Mesendoderm (in vitro differentiated cells): ENCODE data around the gene SEPTIN14.
"Not testable (repeated sequence)": the region's sequence is repeated elsewhere in the genome, so short reads cannot be mapped to it uniquely, and the experiment has no call there.

Experiments used
- DNase-seq: peaks from one replicate; pipeline ENCODE4 v3.0.0; 2013
- H2AK5ac ChIP-seq: 2 replicates; pipeline ENCODE4 v1.6.1; 2013; ENCODE audit warnings: low read length, inconsistent platforms
- H2BK120ac ChIP-seq: 2 replicates; pipeline ENCODE4 v1.6.1; 2013; ENCODE audit warnings: low read depth, mild to moderate bottlenecking, low read length, moderate library complexity, mixed read lengths
- H2BK15ac ChIP-seq: replicated peaks from 2 replicates; pipeline ENCODE4 v1.6.1; 2013; ENCODE audit warnings: low read depth, mild to moderate bottlenecking, moderate library complexity
- H2BK5ac ChIP-seq: 2 replicates; pipeline ENCODE4 v1.6.1; 2013; ENCODE audit warnings: low read length, inconsistent platforms
- H3K18ac ChIP-seq: 2 replicates; pipeline ENCODE4 v1.6.1; 2013; ENCODE audit warnings: mild to moderate bottlenecking, low read length, mixed read lengths
- H3K23ac ChIP-seq: one replicate; pipeline ENCODE4 v1.6.1; 2013; ENCODE audit warnings: low read length
- H3K27ac ChIP-seq: 2 replicates; pipeline ENCODE4 v1.5.1; 2013; ENCODE audit warnings: low read depth, mild to moderate bottlenecking, inconsistent platforms, low read length, moderate library complexity
- H3K27me3 ChIP-seq: 2 replicates; pipeline ENCODE4 v1.6.1; 2013; ENCODE audit warnings: low read length, control low read depth, mild to moderate bottlenecking, inconsistent platforms; ENCODE audit not compliant: insufficient read depth, poor library complexity
- H3K36me3 ChIP-seq: 2 replicates; pipeline ENCODE4 v1.6.1; 2013; ENCODE audit warnings: low read length, inconsistent platforms; ENCODE audit not compliant: control insufficient read depth, insufficient read depth
- H3K4ac ChIP-seq: one replicate; pipeline ENCODE4 v1.6.1; 2013; ENCODE audit warnings: low read depth, mild to moderate bottlenecking, low read length, moderate library complexity
- H3K4me1 ChIP-seq: 2 replicates; pipeline ENCODE4 v1.6.1; 2013; ENCODE audit warnings: low read depth, low read length, inconsistent platforms; ENCODE audit not compliant: control insufficient read depth
- H3K4me2 ChIP-seq: 2 replicates; pipeline ENCODE4 v1.6.1; 2013; ENCODE audit warnings: low read length
- H3K4me3 ChIP-seq: 2 replicates; pipeline ENCODE4 v1.5.1; 2013; ENCODE audit warnings: mild to moderate bottlenecking, low read length
- H3K56ac ChIP-seq: one replicate; pipeline ENCODE4 v1.6.1; 2013; ENCODE audit warnings: low read length
- H3K79me1 ChIP-seq: 2 replicates; pipeline ENCODE4 v1.6.1; 2013; ENCODE audit warnings: low read length, inconsistent platforms
- H3K79me2 ChIP-seq: 2 replicates; pipeline ENCODE4 v1.6.1; 2013; ENCODE audit warnings: mild to moderate bottlenecking, low read length; ENCODE audit not compliant: control insufficient read depth, insufficient read depth
- H3K9ac ChIP-seq: 2 replicates; pipeline ENCODE4 v1.6.1; 2013; ENCODE audit warnings: low read length, inconsistent platforms
- H4K5ac ChIP-seq: one replicate; pipeline ENCODE4 v1.6.1; 2013; ENCODE audit warnings: low read length
- H4K8ac ChIP-seq: one replicate; pipeline ENCODE4 v1.6.1; 2013; ENCODE audit warnings: low read depth, mild to moderate bottlenecking, control low read depth, low read length, moderate library complexity
- WGBS: extraction: QIAGEN DNeasy Blood & Tissue Kit; methylation state at CpG from one replicate; pipeline ENCODE4 v1.1.7; 2013; ENCODE audit warnings: low lambda C conversion rate, missing lambda C conversion rate; ENCODE audit not compliant: insufficient coverage; ENCODE audit errors: extremely low coverage; 5-methylcytosine and 5-hydroxymethylcytosine counted together

Gene SEPTIN14

DNA sequence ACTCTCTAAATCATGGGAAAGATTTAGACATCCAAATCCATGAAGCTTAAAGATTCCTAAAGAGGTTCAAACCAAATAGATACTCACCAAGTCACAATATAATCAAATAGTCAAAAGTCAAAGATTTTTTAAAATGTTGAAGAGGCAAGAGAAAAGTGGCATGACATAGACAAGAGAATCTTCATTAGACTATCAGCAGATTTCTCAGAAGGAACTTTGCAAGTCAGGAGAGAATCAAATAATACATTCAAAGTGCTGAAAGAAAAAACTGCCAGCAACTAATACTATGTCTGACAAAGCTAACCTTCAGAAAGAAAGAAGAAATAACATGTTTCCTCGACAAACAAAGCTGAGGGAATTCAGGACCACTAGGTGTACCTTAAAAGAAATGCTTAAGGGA is 65.3 kb downstream of the SEPTIN14 start:
- not testable (repeated sequence) for H3K79me2 ChIP-seq, H3K4me3 ChIP-seq, H2BK15ac ChIP-seq, H3K4me1 ChIP-seq, H3K56ac ChIP-seq, H3K9ac ChIP-seq, H3K79me1 ChIP-seq, H3K4me2 ChIP-seq, H2AK5ac ChIP-seq, H2BK120ac ChIP-seq, H4K5ac ChIP-seq, H3K27ac ChIP-seq, H3K4ac ChIP-seq, H4K8ac ChIP-seq, H3K23ac ChIP-seq, H3K36me3 ChIP-seq, H2BK5ac ChIP-seq, DNase-seq, H3K27me3 ChIP-seq, H3K18ac ChIP-seq
- no CpG with 5 or more reads among the region's 1 CpG for WGBS

DNA sequence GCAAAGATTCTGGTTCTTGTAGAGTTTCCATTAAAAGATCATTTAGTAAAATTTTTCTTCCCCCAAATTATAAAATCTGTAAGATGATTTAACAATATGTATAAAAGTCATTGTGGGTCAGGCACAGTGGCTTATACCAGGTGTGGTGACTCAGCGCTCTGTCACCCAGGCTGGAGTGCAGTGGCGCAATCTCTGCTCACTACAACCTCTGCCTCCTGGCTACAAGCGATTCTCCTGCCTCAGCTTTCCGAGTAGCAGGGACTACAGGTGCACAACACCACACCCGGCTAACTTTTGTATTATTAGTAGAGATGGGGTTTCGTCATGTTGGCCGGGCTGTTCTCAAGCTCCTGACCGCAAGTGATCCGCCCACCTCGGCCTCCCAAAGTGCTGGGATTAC is 68.0 kb downstream of the SEPTIN14 start:
- H3K23ac ChIP-seq, result no peak overlapping the region
- DNase-seq, result no peak
- H3K36me3 ChIP-seq, result no peaks in the 10 kb centered on the region
- no peak overlapping the region for H2BK15ac ChIP-seq
- no peak overlapping the region for H3K18ac ChIP-seq
- H2BK120ac ChIP-seq, result no peak overlapping the region
- no peak overlapping the region for H4K8ac ChIP-seq
- H3K27me3 ChIP-seq, result no peaks in the 10 kb centered on the region
- H3K4me3 ChIP-seq, result no peak overlapping the region
- H2BK5ac ChIP-seq, result no peak overlapping the region
- no peaks in the 10 kb centered on the region for H3K79me2 ChIP-seq
- H3K4ac ChIP-seq, result no peak overlapping the region
- no peaks in the 10 kb centered on the region for H3K79me1 ChIP-seq
- H3K4me2 ChIP-seq, result no peak overlapping the region
- no peak overlapping the region for H4K5ac ChIP-seq
- H3K9ac ChIP-seq, result no peak overlapping the region
- WGBS, result no CpG with 5 or more reads among the region's 10 CpGs
- H3K4me1 ChIP-seq, result no peaks in the 10 kb centered on the region
- no peak overlapping the region for H3K27ac ChIP-seq
- no peak overlapping the region for H3K56ac ChIP-seq
- H2AK5ac ChIP-seq, result no peak overlapping the region

DNA sequence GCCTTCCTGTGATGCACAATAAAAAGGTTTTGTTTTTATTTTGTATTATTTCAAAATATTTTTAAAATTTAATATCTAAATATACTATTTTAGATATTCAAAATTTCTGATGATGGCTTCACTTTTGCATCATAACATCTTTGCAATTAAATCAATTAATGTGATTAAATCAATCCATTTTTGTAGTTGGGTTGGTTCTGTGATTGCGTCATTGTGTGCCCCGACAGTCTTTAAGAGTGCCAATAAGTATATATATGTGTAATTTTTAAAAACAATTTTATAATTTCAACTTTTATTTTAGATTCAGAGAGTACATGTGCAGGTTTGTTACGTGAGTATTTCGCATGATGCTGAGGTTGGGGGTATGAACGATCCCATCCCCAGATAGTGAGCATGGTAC is 70.5 kb downstream of the SEPTIN14 start:
- H3K23ac ChIP-seq, result no peak overlapping the region
- H2BK120ac ChIP-seq, result no peak overlapping the region
- no peak overlapping the region for H3K18ac ChIP-seq
- H3K27ac ChIP-seq, result no peak overlapping the region
- no peak for DNase-seq
- no peak overlapping the region for H3K4me2 ChIP-seq
- H3K4ac ChIP-seq, result no peak overlapping the region
- no peaks in the 10 kb centered on the region for H3K79me2 ChIP-seq
- no peaks in the 10 kb centered on the region for H3K79me1 ChIP-seq
- no peaks in the 10 kb centered on the region for H3K36me3 ChIP-seq
- no peaks in the 10 kb centered on the region for H3K4me1 ChIP-seq
- no peak overlapping the region for H3K56ac ChIP-seq
- H3K27me3 ChIP-seq, result no peaks in the 10 kb centered on the region
- no peak overlapping the region for H4K8ac ChIP-seq
- no peak overlapping the region for H2AK5ac ChIP-seq
- no peak overlapping the region for H2BK5ac ChIP-seq
- no peak overlapping the region for H4K5ac ChIP-seq
- H3K9ac ChIP-seq, result no peak overlapping the region
- H3K4me3 ChIP-seq, result no peak overlapping the region
- no CpG with 5 or more reads among the region's 5 CpGs for WGBS
- H2BK15ac ChIP-seq, result no peak overlapping the region

DNA sequence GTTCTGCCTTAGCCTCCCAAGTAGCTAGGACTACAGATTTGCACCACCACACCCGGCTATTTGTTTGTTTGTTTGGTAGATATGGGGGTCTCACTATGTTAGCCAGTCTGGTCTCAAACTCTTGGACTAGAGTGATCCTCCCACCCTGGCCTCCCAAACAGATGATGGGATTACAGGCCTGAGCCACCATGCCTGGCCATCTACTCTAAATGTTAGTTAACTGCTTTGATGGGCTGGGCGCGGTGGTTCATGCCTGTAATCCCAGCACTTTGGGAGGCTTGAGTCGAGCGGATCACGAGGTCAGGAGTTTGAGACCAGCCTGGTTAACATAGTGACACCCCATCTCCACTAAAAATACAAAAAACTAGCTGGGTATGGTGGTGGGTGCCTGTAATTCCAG is 74.8 kb downstream of the SEPTIN14 start:
- Histone ChIP-seq H2BK15ac (no peak overlapping the region), H3K79me2 (no peaks in the 10 kb centered on the region), H2BK120ac (no peak overlapping the region), H3K9ac (no peak overlapping the region), H3K4ac (no peak overlapping the region), H4K5ac (no peak overlapping the region), H3K36me3 (no peaks in the 10 kb centered on the region), H3K79me1 (no peaks in the 10 kb centered on the region), H3K27me3 (no peaks in the 10 kb centered on the region), H3K4me1 (no peaks in the 10 kb centered on the region), H3K4me3 (no peak overlapping the region), H3K4me2 (no peak overlapping the region), H3K18ac (no peak overlapping the region), H3K23ac (no peak overlapping the region), H2AK5ac (no peak overlapping the region), H4K8ac (no peak overlapping the region), H3K27ac (no peak overlapping the region), H2BK5ac (no peak overlapping the region), H3K56ac (no peak overlapping the region)
- no peak for DNase-seq
- no CpG with 5 or more reads among the region's 6 CpGs for WGBS

DNA sequence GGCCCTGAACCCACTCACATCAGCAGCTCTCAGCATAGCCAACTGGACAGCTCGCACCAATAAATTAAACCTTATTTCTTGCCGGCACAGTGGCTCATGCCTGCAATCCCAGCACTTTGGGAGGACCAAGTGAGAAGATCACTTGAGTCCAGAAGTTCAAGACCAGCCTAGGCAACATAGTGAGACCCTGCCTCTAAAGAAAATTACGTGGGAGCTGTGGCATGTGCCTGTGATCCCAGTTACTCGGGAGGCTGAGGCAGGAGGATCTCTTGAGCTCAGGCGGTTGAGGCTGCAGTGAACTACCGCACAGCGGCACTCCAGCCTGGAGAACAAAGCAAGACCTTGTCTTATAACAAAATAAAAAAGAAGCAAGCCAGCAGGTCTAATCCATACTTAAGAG is 75.7 kb downstream of the SEPTIN14 start:
- H3K27ac ChIP-seq, result no peak overlapping the region
- WGBS, result no CpG with 5 or more reads among the region's 7 CpGs
- H2BK15ac ChIP-seq, result no peak overlapping the region
- H3K4me2 ChIP-seq, result no peak overlapping the region
- no peak overlapping the region for H3K56ac ChIP-seq
- H3K36me3 ChIP-seq, result no peaks in the 10 kb centered on the region
- no peak overlapping the region for H3K9ac ChIP-seq
- H4K8ac ChIP-seq, result no peak overlapping the region
- H3K4me3 ChIP-seq, result no peak overlapping the region
- H3K4me1 ChIP-seq, result no peaks in the 10 kb centered on the region
- no peaks in the 10 kb centered on the region for H3K27me3 ChIP-seq
- no peak overlapping the region for H4K5ac ChIP-seq
- no peak overlapping the region for H2BK120ac ChIP-seq
- H3K79me2 ChIP-seq, result no peaks in the 10 kb centered on the region
- no peak for DNase-seq
- no peak overlapping the region for H2AK5ac ChIP-seq
- no peak overlapping the region for H3K23ac ChIP-seq
- H2BK5ac ChIP-seq, result no peak overlapping the region
- H3K79me1 ChIP-seq, result no peaks in the 10 kb centered on the region
- no peak overlapping the region for H3K18ac ChIP-seq
- H3K4ac ChIP-seq, result no peak overlapping the region

DNA sequence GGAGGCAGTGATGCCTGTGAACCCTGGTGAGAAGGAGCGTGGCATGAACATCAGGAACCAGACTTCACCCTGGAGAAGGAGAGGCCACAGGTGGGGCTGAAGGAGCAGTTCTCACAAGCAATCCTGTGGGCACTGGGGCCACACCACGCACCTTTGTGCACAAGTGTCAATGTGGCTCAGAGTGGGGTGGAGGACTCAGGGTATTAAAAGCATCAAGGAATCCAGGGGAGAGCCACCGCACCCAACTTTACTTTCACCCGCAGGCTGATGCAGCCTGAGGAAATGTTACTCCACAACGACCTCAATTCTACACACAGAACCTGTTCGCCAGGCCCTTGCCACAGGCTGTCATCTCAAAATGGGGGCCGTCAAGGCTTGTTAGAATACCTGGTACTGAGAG is 77.1 kb downstream of the SEPTIN14 start:
- not testable (repeated sequence) for H3K4me2 ChIP-seq, H3K4ac ChIP-seq, H3K79me2 ChIP-seq, H3K23ac ChIP-seq, H2BK120ac ChIP-seq, H3K18ac ChIP-seq, H3K79me1 ChIP-seq, H2AK5ac ChIP-seq, H3K4me3 ChIP-seq, H4K8ac ChIP-seq, H3K9ac ChIP-seq, DNase-seq, H4K5ac ChIP-seq, H3K27ac ChIP-seq, H3K36me3 ChIP-seq, H2BK5ac ChIP-seq, H3K4me1 ChIP-seq, H2BK15ac ChIP-seq, H3K27me3 ChIP-seq, H3K56ac ChIP-seq
- WGBS, result no CpG with 5 or more reads among the region's 7 CpGs
